Mucosa of descending colon (tissue), 3 donors: ENCODE results near the gene CDH4. TPM values are rescaled to one million over a fixed set of nuclear protein-coding genes. Genes with fewer than 3 reads are reported as not detected.

Experiments used
- ATAC-seq: fragments of 200-7000 bp; cut with Tn5 transposase; one replicate; pipeline ENCODE4 v1.9.1; 2020; ENCODE audit warnings: mild to moderate bottlenecking, moderate library complexity
- DNase-seq, 3 donors: peaks; one replicate each; pipeline ENCODE4 v3.0.0-alpha.2; 2020
- H3K36me3 ChIP-seq: fragments of 200-600 bp; one replicate; pipeline ENCODE4 v1.8.0; 2021; ENCODE audit warnings: low read depth, mild to moderate bottlenecking
- H3K4me1 ChIP-seq: fragments of 200-600 bp; one replicate; pipeline ENCODE4 v1.8.0; 2021; ENCODE audit warnings: low read depth, mild to moderate bottlenecking
- H3K4me3 ChIP-seq: fragments of 200-600 bp; one replicate; pipeline ENCODE4 v1.8.0; 2021; ENCODE audit warnings: mild to moderate bottlenecking
- H3K9me3 ChIP-seq: fragments of 200-600 bp; one replicate; pipeline ENCODE4 v1.8.0; 2021; ENCODE audit warnings: mild to moderate bottlenecking
- intact Hi-C, 2 donors: fragments of 100-400 bp; cut with DNase I in 1 of 2; cut with micrococcal nuclease in 1 of 2; formaldehyde crosslinking; loops; one replicate each; pipeline versions ENCODE4 v1.11.0 to v1.11.1; 2022; cut with DNase I, micrococcal nuclease
- total RNA-seq, 3 donors: library from RNA; stranded (reverse); fragmentation: NEBNext Ultra II Directional in 2 of 3; extraction: Animal tissue kit (Norgen Biotek cat#: 25700) in 2 of 3; gene quantifications; one replicate each; pipeline versions ENCODE4 v1.2.1 to v1.2.4, GENCODE V29; 2021 to 2023
- TF ChIP-seq, protein P1 (sequence below): fragments of 200-600 bp; IDR thresholded peaks from one replicate; pipeline ENCODE4 v1.8.0; 2022; ENCODE audit warnings: antibody characterized with exemption, mild to moderate bottlenecking
- donor health status: DM: no; HTN: no; CAD: no; lungs with moderate emphysema.
- donor health status: DM: no; HTN: no; CAD: no.
- donor health status: DM: no; HTN: yes; CAD: no.

CDH4 gene
- total RNA-seq, 3 donors from 2014 or later, result 0.16 TPM; not detected in 2

GRCh38 chr20:61868466-61869090, 616.5 kb downstream of the CDH4 start:
- H3K36me3 ChIP-seq, result no peaks in the 10 kb centered on the region
- H3K4me3 ChIP-seq, result no peak overlapping the region
- no peaks in the 10 kb centered on the region for H3K9me3 ChIP-seq
- no peaks in the 10 kb centered on the region for H3K4me1 ChIP-seq
- DNase-seq (peak in 1 of 3 donors; percentile 25), ATAC-seq (no peak)
- TF ChIP-seq, protein P1, sequence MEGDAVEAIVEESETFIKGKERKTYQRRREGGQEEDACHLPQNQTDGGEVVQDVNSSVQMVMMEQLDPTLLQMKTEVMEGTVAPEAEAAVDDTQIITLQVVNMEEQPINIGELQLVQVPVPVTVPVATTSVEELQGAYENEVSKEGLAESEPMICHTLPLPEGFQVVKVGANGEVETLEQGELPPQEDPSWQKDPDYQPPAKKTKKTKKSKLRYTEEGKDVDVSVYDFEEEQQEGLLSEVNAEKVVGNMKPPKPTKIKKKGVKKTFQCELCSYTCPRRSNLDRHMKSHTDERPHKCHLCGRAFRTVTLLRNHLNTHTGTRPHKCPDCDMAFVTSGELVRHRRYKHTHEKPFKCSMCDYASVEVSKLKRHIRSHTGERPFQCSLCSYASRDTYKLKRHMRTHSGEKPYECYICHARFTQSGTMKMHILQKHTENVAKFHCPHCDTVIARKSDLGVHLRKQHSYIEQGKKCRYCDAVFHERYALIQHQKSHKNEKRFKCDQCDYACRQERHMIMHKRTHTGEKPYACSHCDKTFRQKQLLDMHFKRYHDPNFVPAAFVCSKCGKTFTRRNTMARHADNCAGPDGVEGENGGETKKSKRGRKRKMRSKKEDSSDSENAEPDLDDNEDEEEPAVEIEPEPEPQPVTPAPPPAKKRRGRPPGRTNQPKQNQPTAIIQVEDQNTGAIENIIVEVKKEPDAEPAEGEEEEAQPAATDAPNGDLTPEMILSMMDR, result no peak
- intact Hi-C loops, result no loop called here

DNA sequence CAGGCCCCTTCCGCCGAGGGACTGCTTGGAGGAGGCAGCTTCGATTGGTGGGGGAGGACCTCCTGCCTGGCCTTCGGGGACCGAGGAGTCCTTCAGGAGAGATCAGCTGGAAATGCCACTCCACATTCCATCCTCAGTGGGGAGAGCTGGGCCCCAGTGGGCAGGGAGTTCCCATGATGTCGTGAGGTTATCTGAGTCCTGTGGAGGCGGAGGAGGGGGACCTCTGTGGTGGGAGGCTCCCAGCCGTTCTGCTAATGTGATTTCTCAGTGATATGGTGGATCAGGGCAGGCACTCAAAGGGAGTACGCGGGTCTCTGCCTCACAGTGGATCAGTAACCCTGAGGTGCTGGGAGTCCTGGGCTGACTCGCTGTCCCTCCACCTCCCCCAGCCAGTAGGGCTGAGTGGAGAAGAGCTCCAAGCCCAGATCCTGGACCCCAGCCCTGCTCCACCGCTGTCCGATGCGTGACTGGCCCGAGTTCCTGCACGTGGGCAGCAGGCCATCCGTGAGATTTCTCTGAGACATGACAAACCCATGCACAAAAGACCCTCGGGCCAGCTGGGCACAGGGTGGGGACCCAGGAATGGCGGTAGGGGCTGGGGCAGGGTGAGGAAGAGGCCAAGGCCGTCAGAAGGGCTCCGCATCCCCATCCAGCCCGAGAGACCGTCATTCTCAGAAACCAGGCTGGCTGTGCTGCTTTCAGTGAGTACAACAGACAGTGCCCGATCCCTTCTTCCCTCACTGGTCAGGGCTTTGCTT, 617.9 kb downstream of the CDH4 start:
- intact Hi-C loops, result no loop called here
- H3K36me3 ChIP-seq, result no peaks in the 10 kb centered on the region
- no peaks in the 10 kb centered on the region for H3K9me3 ChIP-seq
- H3K4me1 ChIP-seq, result no peaks in the 10 kb centered on the region
- TF ChIP-seq, protein P1, result no peak
- no peak for ATAC-seq
- DNase-seq, result peak in 1 of 3 donors; percentile 26
- no peak overlapping the region for H3K4me3 ChIP-seq

DNA sequence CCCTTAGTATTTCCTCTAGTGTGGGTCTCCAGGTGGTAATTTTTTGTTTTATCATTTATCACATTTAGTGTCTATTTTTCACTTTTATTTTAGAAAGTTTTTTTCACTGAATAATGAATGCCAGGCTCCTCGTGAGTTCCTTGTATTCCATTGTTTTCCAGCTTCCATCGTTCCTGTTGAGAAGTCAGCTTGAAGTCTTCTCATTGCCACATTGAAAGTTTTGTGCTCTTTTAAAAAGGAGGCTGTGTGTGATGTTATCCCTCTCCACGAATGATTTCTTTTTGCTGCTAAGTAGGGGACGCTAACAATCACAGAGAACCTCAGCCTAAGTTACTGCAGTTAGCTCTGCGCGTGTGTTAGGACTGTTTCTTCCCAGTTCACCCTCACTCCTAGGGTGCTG, 619.1 kb downstream of the CDH4 start:
- Histone ChIP-seq H3K4me1 (no peaks in the 10 kb centered on the region), H3K9me3 (no peaks in the 10 kb centered on the region), H3K36me3 (no peaks in the 10 kb centered on the region), H3K4me3 (no peak overlapping the region)
- ATAC-seq (no peak), DNase-seq (no peak)
- intact Hi-C loops, result no loop called here
- TF ChIP-seq, protein P1, result no peak

DNA sequence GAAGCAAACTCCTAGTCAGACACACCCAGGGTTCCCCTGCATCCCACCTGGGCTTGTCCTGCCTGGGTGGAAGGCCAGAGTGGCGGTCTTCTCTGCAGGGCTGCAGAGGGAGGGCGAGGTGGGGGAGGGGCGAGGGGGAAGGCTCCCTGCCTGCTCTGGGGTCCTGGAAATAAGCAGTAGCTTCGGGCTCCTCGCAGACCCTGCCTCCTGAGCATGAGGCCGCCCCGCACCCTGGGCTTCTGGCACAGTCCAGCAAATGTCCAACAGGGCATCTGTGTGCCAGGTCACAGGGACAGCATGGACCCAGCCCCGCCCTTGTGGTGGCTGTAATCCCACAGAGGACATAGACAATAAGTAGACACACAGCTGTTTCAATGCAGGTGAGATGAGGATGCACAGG, 619.9 kb downstream of the CDH4 start:
- H3K4me3 ChIP-seq, result no peak overlapping the region
- H3K4me1 ChIP-seq, result no peaks in the 10 kb centered on the region
- H3K9me3 ChIP-seq, result no peaks in the 10 kb centered on the region
- intact Hi-C loops, result no loop called here
- TF ChIP-seq, protein P1, result no peak
- no peaks in the 10 kb centered on the region for H3K36me3 ChIP-seq
- ATAC-seq (no peak), DNase-seq (peak in 1 of 3 donors; percentile 16)

DNA sequence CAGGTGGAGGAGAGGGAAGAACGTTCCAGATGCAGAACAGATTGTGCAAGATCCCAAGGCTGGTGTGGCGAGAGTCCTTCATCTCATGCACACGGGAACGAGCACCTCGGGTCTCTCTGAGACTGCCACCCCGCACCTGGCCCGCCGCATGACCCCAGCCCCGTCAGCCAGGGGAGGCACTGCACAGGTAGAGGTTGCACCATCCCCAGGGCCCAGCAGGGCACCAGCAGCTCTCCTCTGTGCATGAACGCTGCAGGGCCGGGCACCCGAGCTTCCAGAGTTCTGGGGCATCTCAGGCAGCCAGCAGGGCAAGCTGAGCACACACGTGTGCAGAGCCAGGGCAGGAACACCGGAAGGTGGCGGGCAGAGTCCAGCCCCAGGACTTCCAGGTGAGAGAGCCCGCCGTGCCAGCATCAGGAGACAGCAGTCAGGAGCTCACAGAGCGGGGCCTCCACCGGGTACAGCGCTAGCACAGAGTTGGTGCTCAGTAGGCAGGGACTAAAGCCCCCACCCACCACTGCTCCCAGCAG, 620.4 kb downstream of the CDH4 start:
- DNase-seq (peak in 1 of 3 donors; percentile 29), ATAC-seq (no peak)
- intact Hi-C loops, result no loop called here
- Histone ChIP-seq H3K4me3 (no peak overlapping the region), H3K9me3 (no peaks in the 10 kb centered on the region), H3K4me1 (no peaks in the 10 kb centered on the region), H3K36me3 (no peaks in the 10 kb centered on the region)
- TF ChIP-seq, protein P1, result no peak
